Measurements from ENCODE around the gene TMEM132D. TPM values are rescaled to one million over a fixed set of nuclear protein-coding genes. Genes with fewer than 3 reads are reported as not detected.

Gene TMEM132D
- total RNA-seq, 1 donor from 2014 or later, result 1.1 TPM

- H2AFZ ChIP-seq (replicated peaks), result no peak overlapping the region
- peaks cover 16% of the 10 kb centered on the region for H3K4me1 Mint-ChIP-seq
- DNase-seq (ENCODE audit: low spot score), result no peak
- TF ChIP-seq EZH2phosphoT487 (IDR thresholded peaks at IDR 0.05), result no peak
- TF ChIP-seq, protein P1, sequence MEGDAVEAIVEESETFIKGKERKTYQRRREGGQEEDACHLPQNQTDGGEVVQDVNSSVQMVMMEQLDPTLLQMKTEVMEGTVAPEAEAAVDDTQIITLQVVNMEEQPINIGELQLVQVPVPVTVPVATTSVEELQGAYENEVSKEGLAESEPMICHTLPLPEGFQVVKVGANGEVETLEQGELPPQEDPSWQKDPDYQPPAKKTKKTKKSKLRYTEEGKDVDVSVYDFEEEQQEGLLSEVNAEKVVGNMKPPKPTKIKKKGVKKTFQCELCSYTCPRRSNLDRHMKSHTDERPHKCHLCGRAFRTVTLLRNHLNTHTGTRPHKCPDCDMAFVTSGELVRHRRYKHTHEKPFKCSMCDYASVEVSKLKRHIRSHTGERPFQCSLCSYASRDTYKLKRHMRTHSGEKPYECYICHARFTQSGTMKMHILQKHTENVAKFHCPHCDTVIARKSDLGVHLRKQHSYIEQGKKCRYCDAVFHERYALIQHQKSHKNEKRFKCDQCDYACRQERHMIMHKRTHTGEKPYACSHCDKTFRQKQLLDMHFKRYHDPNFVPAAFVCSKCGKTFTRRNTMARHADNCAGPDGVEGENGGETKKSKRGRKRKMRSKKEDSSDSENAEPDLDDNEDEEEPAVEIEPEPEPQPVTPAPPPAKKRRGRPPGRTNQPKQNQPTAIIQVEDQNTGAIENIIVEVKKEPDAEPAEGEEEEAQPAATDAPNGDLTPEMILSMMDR (IDR thresholded peaks at IDR 0.05), result no peak
- no peak for TF ChIP-seq EZH2 (IDR thresholded peaks at IDR 0.05)
- H3K27ac ChIP-seq, result no peak overlapping the region
- peaks cover 2% of the 10 kb centered on the region for H3K36me3 Mint-ChIP-seq
- no peak overlapping the region for H3K9ac ChIP-seq
- no peaks in the 10 kb centered on the region for H3F3A ChIP-seq (ENCODE audit: low read depth)
- H3K27me3 Mint-ChIP-seq (ENCODE audit: insufficient read depth, low read depth), result no peaks in the 10 kb centered on the region
- no peaks in the 10 kb centered on the region for H3K9me3 Mint-ChIP-seq
- H4K20me1 ChIP-seq (ENCODE audit: low read depth), result no peaks in the 10 kb centered on the region
- H3K4me3 Mint-ChIP-seq, result no peak overlapping the region
- no peaks in the 10 kb centered on the region for H3K9me3 ChIP-seq (ENCODE audit: low read depth)
- H3K79me2 ChIP-seq (ENCODE audit: low read depth), result no peaks in the 10 kb centered on the region
- H3K4me3 ChIP-seq, result no peak overlapping the region
- no peaks in the 10 kb centered on the region for H3K27me3 ChIP-seq
- no peak overlapping the region for H3K4me2 ChIP-seq
- H3K4me1 ChIP-seq, result peaks cover 6% of the 10 kb centered on the region
- no peaks in the 10 kb centered on the region for H3K36me3 ChIP-seq
- peak overlapping the region; percentile 46 for H3K27ac Mint-ChIP-seq
These were observed 436.5 kb downstream of the TMEM132D start for GRCh38 chr12:129467289-129467688.

- DNase-seq (ENCODE audit: low spot score), result no peak
- Mint-ChIP-seq H3K36me3 (no peaks in the 10 kb centered on the region), H3K27me3 (ENCODE audit: insufficient read depth, low read depth) (no peaks in the 10 kb centered on the region), H3K4me3 (no peak overlapping the region), H3K9me3 (no peaks in the 10 kb centered on the region), H3K4me1 (peaks cover 16% of the 10 kb centered on the region), H3K27ac (no peak overlapping the region)
- Histone ChIP-seq H3K9ac (no peak overlapping the region), H4K20me1 (ENCODE audit: low read depth) (no peaks in the 10 kb centered on the region), H3K27me3 (no peaks in the 10 kb centered on the region), H3K4me2 (no peak overlapping the region), H3K27ac (no peak overlapping the region), H3K4me1 (peaks cover 6% of the 10 kb centered on the region), H3K36me3 (no peaks in the 10 kb centered on the region), H2AFZ (replicated peaks) (no peak overlapping the region), H3K4me3 (no peak overlapping the region), H3F3A (ENCODE audit: low read depth) (no peaks in the 10 kb centered on the region), H3K79me2 (ENCODE audit: low read depth) (no peaks in the 10 kb centered on the region), H3K9me3 (ENCODE audit: low read depth) (no peaks in the 10 kb centered on the region)
- TF ChIP-seq EZH2phosphoT487 (IDR thresholded peaks at IDR 0.05), result no peak
- no peak for TF ChIP-seq EZH2 (IDR thresholded peaks at IDR 0.05)
- TF ChIP-seq, protein P1 (IDR thresholded peaks at IDR 0.05), result no peak
These were observed 437.3 kb downstream of the TMEM132D start for GRCh38 chr12:129466499-129466898.

DNA sequence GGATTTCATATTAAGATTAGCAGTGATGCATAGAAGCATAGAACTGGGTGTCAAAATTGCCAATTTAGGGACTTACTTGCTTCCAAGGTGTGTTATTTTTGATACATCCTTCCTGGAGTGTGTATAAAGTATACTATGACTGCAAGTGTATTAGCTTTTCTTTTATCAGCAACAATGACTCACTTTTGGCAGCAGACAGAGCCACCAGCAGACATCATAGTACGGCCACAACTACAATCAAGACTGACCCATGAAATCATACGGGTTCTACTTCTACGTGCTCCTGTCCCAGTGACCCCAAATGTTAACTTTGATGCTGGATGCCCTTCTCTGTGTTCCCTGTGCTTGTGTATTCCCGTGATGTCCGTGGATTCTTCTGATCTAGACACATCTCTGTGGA, 443.9 kb downstream of the TMEM132D start:
- no peaks in the 10 kb centered on the region for H3K36me3 ChIP-seq
- Mint-ChIP-seq H3K27me3 (ENCODE audit: insufficient read depth, low read depth) (no peaks in the 10 kb centered on the region), H3K27ac (no peak overlapping the region), H3K4me3 (no peak overlapping the region), H3K9me3 (no peaks in the 10 kb centered on the region), H3K4me1 (no peaks in the 10 kb centered on the region), H3K36me3 (no peaks in the 10 kb centered on the region)
- H3K4me2 ChIP-seq, result no peak overlapping the region
- DNase-seq (ENCODE audit: low spot score), result no peak
- TF ChIP-seq, protein P1 (IDR thresholded peaks at IDR 0.05), result no peak
- TF ChIP-seq EZH2 (IDR thresholded peaks at IDR 0.05) (no peak), EZH2phosphoT487 (IDR thresholded peaks at IDR 0.05) (no peak)
- no peaks in the 10 kb centered on the region for H3K79me2 ChIP-seq (ENCODE audit: low read depth)
- no peak overlapping the region for H3K4me3 ChIP-seq
- H3K27me3 ChIP-seq, result no peaks in the 10 kb centered on the region
- H3K4me1 ChIP-seq, result no peaks in the 10 kb centered on the region
- H2AFZ ChIP-seq (replicated peaks), result no peak overlapping the region
- H3F3A ChIP-seq (ENCODE audit: low read depth), result no peaks in the 10 kb centered on the region
- no peak overlapping the region for H3K9ac ChIP-seq
- H3K9me3 ChIP-seq (ENCODE audit: low read depth), result no peaks in the 10 kb centered on the region
- H3K27ac ChIP-seq, result no peak overlapping the region
- no peaks in the 10 kb centered on the region for H4K20me1 ChIP-seq (ENCODE audit: low read depth)
